ENCODE measurements around the gene IL2RA. TPM values are rescaled to one million over a fixed set of nuclear protein-coding genes. Genes with fewer than 3 reads are reported as not detected.

The IL2RA gene
- polyA plus RNA-seq, 1 donor from 2014 or later, result not detected

- H3K27ac ChIP-seq (ENCODE audit: low read length), result no peak overlapping the region
- no peaks in the 10 kb centered on the region for H3K27me3 ChIP-seq (ENCODE audit: insufficient read depth, low read depth, low read length)
- TF ChIP-seq EP300 (conservative IDR thresholded peaks at IDR 0.05; ENCODE audit: poor library complexity, severe bottlenecking) (no peak), TAF1 (IDR thresholded peaks at IDR 0.05; ENCODE audit: low read depth) (no peak), MXI1 (conservative IDR thresholded peaks at IDR 0.05; ENCODE audit: poor library complexity, severe bottlenecking) (no peak), SMC3 (conservative IDR thresholded peaks at IDR 0.05; ENCODE audit: poor library complexity) (no peak), REST (IDR thresholded peaks at IDR 0.05; ENCODE audit: borderline replicate concordance) (no peak), RAD21 (conservative IDR thresholded peaks at IDR 0.05) (no peak), EZH2 (IDR thresholded peaks at IDR 0.05; ENCODE audit: borderline replicate concordance, insufficient read depth, low read length, poor library complexity, severe bottlenecking) (no peak), POLR2AphosphoS5 (IDR thresholded peaks at IDR 0.05) (no peak)
- TF ChIP-seq, protein P1, sequence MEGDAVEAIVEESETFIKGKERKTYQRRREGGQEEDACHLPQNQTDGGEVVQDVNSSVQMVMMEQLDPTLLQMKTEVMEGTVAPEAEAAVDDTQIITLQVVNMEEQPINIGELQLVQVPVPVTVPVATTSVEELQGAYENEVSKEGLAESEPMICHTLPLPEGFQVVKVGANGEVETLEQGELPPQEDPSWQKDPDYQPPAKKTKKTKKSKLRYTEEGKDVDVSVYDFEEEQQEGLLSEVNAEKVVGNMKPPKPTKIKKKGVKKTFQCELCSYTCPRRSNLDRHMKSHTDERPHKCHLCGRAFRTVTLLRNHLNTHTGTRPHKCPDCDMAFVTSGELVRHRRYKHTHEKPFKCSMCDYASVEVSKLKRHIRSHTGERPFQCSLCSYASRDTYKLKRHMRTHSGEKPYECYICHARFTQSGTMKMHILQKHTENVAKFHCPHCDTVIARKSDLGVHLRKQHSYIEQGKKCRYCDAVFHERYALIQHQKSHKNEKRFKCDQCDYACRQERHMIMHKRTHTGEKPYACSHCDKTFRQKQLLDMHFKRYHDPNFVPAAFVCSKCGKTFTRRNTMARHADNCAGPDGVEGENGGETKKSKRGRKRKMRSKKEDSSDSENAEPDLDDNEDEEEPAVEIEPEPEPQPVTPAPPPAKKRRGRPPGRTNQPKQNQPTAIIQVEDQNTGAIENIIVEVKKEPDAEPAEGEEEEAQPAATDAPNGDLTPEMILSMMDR (IDR thresholded peaks at IDR 0.05; ENCODE audit: poor library complexity, severe bottlenecking), result no peak
- H3K9ac ChIP-seq (ENCODE audit: low read length), result no peak overlapping the region
- no peaks in the 10 kb centered on the region for H3K36me3 ChIP-seq (ENCODE audit: insufficient read depth, low read length)
- no peak overlapping the region for H2AFZ ChIP-seq (ENCODE audit: low read depth, low read length)
- H3F3A ChIP-seq (ENCODE audit: insufficient read depth, low read length, poor library complexity, severe bottlenecking), result no peaks in the 10 kb centered on the region
- H3K9me3 ChIP-seq (ENCODE audit: low read length), result no peaks in the 10 kb centered on the region
- no peak overlapping the region for H3K4me2 ChIP-seq (ENCODE audit: low read length)
- no peaks in the 10 kb centered on the region for H3K9me2 ChIP-seq (ENCODE audit: insufficient read depth, low read length)
- no peaks in the 10 kb centered on the region for H4K20me1 ChIP-seq (ENCODE audit: insufficient read depth)
- H3K79me2 ChIP-seq (replicated peaks; ENCODE audit: insufficient read depth, low read length), result no peaks in the 10 kb centered on the region
- H3K4me3 ChIP-seq (ENCODE audit: low read length), result no peak overlapping the region
These were observed 43.0 kb downstream of the IL2RA start for GRCh38 chr10:6019010-6019782.

- Histone ChIP-seq H3F3A (ENCODE audit: insufficient read depth, low read length, poor library complexity, severe bottlenecking) (no peaks in the 10 kb centered on the region), H3K9ac (ENCODE audit: low read length) (no peak overlapping the region), H3K79me2 (replicated peaks; ENCODE audit: insufficient read depth, low read length) (no peaks in the 10 kb centered on the region)
These were observed 43.7 kb downstream of the IL2RA start for GRCh38 chr10:6018422-6018821.

More at GRCh38 chr10:6018422-6018821, 43.7 kb downstream of the IL2RA start:
- no peaks in the 10 kb centered on the region for H3K27me3 ChIP-seq (ENCODE audit: insufficient read depth, low read depth, low read length)
- H3K4me2 ChIP-seq (ENCODE audit: low read length), result no peak overlapping the region
- no peak for TF ChIP-seq SMC3 (conservative IDR thresholded peaks at IDR 0.05; ENCODE audit: poor library complexity)
- no peak for TF ChIP-seq POLR2AphosphoS5 (IDR thresholded peaks at IDR 0.05)
- no peaks in the 10 kb centered on the region for H3K36me3 ChIP-seq (ENCODE audit: insufficient read depth, low read length)
- H4K20me1 ChIP-seq (ENCODE audit: insufficient read depth), result no peaks in the 10 kb centered on the region
- no peak overlapping the region for H3K4me3 ChIP-seq (ENCODE audit: low read length)
- H3K9me2 ChIP-seq (ENCODE audit: insufficient read depth, low read length), result no peaks in the 10 kb centered on the region
- H2AFZ ChIP-seq (ENCODE audit: low read depth, low read length), result no peak overlapping the region
- H3K9me3 ChIP-seq (ENCODE audit: low read length), result no peaks in the 10 kb centered on the region
- H3K27ac ChIP-seq (ENCODE audit: low read length), result no peak overlapping the region

Data from neural cell (in vitro differentiated cells).